GF-D8 (cell line): Measurements from ENCODE around the gene ARHGAP23.
"Not testable (repeated sequence)": the region's sequence is repeated elsewhere in the genome, so short reads cannot be mapped to it uniquely, and the experiment has no call there.

Source experiments
- DNase-seq: peaks from one replicate; lab custom pipeline; 2025; lab: John Stamatoyannopoulos, UW

The ARHGAP23 gene

DNA sequence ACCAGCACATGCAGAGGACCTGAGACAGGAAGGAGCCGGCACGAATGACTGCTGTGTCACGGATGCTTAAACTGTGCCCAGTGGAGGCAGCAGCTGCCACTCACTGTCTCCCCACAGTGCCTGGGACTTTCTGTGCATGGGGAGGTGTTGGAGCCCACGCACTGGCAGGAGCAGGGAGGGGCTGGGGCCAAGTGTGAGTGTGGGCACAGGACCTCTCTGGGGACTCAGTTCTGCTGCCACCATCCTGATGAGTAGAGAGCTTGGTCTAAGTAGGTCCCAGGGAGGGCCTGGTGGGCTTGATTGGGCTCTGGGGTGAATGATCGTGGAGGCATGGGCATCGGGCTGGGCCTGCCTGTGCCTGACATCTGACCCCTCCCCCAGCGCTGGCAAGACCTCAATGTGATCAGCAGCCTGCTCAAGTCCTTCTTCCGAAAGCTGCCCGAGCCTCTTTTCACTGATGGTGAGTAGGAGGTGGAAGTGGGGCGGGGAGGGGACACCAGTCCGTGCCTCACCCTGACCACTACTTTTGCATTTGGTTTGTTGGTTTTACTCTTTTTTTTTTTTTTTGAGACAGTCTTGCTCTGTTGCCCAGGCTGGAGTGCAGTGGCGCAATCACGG lies 57.5 kb downstream of the ARHGAP23 start:
- not testable (repeated sequence) for DNase-seq

DNA sequence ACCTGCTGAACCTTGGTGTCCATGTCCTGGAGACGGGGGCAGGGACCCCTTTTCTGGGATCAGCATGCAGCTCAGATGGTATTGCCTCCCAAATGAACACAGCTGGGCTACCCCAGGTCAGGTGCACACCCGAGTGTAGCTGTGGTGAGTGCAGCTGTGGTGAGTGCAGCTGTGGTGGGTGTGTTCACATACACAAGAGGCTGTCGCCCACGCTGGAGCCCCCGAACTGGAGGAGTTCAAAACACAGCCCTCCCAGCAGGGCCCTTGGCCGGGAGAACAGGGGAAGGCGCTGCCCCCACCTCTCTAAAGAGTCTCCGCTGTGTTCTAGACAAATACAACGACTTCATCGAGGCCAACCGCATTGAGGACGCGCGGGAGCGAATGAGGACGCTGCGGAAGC lies 61.5 kb downstream of the ARHGAP23 start:
- DNase-seq = not testable (repeated sequence)

DNA sequence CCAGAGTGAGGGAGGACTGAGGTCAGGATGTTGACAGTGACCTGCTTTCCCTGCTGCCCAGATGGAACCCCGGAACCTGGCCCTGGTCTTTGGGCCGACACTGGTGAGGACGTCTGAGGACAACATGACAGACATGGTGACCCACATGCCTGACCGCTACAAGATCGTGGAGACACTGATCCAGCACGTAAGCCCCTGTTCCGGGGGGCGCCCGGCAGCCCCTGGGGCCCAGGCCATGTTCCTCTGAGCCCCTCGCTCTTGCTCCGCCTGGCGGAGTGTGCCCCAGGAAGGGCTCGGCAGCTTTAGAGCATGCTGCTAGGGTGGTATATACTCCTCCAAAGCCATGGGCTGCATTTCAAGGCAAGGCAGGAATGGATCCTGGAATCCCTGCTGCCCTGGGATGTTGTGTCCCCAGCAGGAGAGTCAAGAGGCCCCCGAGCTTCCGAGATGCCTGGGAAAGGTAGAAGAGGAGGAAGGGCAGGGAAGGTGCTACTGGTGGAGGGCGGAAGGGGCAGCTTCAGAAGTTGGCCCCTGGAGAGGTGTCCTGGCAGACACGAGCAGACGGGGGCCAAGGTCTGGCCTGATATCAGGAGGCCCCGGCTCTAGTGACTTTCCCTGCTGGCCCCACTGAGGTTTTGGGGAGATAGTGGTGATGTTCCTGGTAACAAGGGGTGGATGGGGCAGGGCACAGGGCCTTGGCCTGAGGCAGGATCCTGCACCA lies 63.2 kb downstream of the ARHGAP23 start:
- not testable (repeated sequence) for DNase-seq

- peak; percentile 26 for DNase-seq
These were observed 64.1 kb downstream of the ARHGAP23 start for GRCh38 chr17:38492067-38493040.

GRCh38 chr17:38494152-38494551 lies 65.9 kb downstream of the ARHGAP23 start:
- not testable (repeated sequence) for DNase-seq

GRCh38 chr17:38497656-38498055 lies 69.4 kb downstream of the ARHGAP23 start:
- DNase-seq = not testable (repeated sequence)

DNA sequence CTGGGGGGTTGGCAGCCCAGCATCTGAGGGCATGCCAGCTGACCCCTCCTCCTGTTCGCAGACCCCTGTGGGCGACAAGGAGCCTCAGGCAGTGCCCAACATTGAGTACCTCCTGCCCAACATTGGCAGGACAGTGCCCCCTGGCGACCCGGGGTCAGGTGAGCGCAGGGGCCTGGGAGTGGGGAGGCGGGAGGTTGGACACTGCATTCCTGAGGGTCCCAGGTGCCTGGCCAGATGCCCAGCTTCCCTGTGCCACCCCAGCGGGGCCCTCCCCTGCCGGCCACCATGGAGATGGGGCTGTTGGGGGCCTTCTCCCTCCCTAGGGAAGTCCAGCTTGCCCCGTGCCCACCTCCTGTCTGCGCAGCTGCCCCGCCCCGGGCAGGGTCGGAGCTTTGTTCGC lies 70.1 kb downstream of the ARHGAP23 start:
- no peak for DNase-seq

GRCh38 chr17:38499230-38499629 lies 71.0 kb downstream of the ARHGAP23 start:
- DNase-seq = not testable (repeated sequence)

- not testable (repeated sequence) for DNase-seq
These were observed 73.5 kb downstream of the ARHGAP23 start for GRCh38 chr17:38501718-38502117.

GRCh38 chr17:38503286-38503913 lies 75.1 kb downstream of the ARHGAP23 start:
- not testable (repeated sequence) for DNase-seq

- DNase-seq = no peak
These were observed 76.0 kb downstream of the ARHGAP23 start for GRCh38 chr17:38504216-38504615.

DNA sequence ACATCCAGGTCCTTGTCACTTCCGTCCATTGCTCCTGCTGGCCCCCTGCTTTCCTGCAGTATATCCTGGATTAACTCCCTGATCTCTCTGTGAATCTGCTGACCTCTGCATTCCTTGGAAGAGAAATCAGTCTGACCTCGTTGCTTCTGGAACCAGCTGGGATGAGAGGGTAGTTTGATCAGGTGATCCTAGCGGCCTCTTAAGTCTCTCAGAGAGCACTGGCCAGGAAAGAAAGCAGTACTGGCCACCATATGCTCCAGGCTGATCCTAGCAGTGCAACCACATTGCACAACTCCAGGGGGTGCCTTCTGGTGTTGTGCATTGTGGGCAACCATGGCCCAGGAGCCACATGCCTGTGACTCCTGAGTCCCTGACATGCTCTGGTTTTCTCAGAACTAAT lies 79.2 kb downstream of the ARHGAP23 start:
- DNase-seq = no peak

DNA sequence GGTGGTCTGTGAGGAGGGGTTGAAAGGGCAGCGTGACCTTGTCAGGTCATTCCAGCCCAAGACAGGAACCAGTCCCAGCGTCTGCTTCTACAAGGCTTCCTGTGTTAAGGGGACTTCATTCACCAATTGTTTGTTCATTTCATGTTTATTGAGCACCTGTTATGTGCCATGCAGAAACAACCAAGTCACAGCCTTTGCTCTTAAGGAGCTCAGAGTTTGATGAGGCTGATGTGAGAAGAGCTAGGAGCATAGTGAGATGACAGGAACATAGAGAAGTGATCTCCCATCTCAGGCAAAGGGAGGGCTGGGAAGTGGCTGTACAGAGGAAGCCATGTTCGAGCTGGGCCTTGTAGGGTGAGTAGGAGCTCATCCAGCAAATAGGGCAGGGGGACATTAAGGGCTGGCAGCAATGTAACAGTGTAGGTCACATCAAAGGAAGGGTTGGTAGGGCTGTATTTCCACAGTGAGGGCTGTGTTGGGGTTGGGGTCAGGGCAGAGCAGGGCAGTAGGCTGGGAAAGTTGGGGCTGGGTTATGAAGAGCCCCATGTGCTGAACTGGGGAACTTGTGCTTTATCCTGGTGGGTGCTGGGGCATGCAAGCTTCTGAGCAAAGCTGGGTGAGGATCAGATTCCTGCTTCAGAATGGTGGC lies 79.8 kb downstream of the ARHGAP23 start:
- DNase-seq = no peak

DNA sequence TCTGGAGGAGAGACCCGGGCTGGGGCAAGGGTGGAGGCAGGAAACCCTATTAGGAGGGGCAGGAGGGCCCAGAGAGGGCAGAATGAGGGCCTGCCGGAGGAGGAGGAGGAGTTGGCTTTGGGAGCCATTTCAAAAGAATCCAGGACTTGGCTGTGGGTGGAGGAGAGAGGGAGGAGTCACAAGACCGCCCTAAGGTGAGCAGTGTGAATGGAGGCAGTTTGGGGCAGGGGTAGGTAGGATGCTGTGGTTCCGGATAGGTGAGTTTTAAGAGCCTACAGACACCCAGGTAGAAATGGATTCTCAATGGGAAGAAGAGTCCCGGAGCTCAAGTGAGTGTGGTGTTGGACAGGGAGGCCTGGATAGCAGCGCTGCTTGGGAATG lies 80.3 kb downstream of the ARHGAP23 start:
- DNase-seq = no peak

DNA sequence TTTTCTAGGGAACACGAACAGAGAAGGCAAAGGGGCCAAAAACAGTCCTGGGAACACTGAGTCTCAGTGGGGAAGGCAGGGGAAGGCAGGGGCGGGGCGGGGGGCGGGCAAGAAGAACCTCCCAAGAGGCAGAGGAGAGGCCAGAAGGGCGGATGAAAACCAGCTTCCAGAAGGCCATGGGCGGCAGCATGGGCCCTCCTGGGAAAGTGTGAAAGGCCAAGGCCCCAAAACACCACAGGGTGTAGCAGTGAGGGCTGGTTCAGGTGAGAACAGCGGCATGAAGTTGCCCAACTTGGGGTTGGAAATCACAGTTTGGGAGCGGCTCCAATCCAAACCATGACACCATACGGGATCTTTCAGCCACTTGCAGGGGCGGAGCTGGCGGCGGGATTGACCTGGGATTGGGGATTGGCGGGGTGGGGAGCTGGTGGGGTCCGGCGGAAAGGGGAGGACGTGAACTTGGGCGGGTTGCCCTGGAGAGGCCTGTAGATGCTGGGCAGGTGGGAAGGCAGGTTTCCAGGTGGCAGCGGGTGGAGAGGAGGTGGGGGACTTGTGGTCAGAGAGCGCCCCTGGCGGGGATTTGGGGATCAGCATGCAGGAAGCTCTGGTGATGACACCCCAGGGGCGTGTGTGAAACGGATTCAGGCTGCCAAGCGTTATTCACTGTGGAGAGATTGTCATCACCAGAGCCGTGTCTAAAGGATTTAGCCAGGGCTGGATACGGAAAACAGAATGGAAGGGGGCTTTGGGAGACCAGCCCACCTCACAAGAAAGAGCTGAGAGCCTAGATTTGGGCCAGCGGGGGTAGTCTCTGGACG lies 80.9 kb downstream of the ARHGAP23 start:
- DNase-seq = no peak

DNA sequence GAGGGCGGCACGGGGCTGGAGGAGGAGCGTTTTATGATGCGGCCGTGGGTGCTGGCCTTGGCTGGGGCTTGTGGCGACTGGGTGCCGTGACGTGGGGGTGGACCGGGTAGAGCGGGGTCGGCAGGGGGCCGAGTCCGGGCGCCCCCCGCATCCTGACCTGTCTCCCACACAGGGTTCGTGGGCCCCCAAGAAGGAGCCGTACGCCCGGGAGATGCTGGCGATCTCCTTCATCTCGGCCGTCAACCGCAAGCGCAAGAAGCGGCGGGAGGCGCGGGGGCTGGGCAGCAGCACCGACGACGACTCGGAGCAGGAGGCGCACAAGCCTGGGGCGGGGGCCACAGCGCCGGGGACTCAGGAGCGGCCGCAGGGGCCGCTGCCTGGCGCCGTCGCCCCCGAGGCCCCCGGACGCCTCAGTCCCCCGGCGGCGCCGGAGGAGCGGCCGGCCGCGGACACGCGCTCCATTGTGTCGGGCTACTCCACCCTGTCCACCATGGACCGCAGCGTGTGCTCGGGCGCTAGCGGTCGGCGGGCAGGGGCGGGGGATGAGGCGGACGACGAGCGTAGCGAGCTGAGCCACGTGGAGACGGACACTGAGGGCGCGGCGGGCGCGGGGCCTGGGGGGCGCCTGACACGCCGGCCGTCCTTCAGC lies 81.6 kb downstream of the ARHGAP23 start:
- DNase-seq = no peak

- DNase-seq = no peak
These were observed 82.3 kb downstream of the ARHGAP23 start for GRCh38 chr17:38510421-38511149.

DNA sequence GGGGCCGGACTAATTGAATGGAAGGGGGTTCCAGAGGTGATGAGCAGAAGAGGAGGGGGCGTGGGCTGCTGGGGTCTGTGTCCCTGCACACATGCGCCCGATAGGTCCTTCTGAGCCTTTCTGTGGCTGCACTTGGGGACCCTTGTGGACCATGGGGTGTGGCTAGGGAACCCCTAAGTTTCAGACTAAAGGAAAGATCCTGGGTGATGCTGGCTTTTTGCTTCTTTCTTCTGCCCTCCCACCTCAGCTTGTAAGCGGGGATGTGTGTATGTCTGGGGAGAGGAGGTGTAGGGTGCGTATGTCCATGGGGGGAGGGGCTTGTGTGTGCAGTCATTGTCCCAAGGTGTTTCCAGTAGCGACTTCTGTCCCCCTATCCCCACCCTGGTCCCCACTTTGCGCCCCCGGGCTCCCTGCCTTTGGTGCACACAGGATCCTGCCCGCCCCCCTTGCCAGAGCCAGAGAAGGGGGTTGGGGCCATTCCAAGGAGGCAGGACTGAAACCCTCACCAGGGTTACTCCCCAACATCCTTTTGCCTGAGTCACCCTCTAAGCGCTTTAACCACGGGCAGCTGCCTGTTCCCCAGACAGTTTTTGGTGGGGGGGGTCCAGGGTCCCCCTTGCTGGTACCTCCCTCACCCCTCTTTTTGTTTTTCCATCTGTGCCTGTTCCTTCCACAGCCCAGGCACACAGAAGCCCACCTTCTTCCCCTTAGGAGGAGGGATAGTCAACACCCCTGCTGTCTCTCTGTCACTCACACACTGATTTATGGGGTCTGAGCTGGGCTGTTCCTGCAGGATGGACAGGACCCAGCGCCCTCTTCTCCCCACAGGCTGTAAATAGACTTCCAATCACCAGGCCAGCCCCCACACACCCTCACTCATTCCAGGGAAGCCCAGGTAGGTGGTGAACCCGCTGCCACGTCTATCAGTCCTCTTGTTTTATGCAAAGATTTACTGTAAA lies 83.2 kb downstream of the ARHGAP23 start:
- no peak for DNase-seq
